Mucosa of rectum (tissue), 2 donors: Measurements from ENCODE around the gene DOK6.

Source experiments
- H3K27ac ChIP-seq, 2 donors: one replicate each; pipeline ENCODE4 v1.7.0; 2013; ENCODE audit warnings: inconsistent platforms in 2 of 2, low read depth in 2 of 2, low read length in 2 of 2
- H3K27me3 ChIP-seq, 2 donors: one replicate each; pipeline ENCODE4 v1.7.0; 2013; ENCODE audit warnings: low read length in 2 of 2; ENCODE audit not compliant: control insufficient read depth in 2 of 2, insufficient read depth in 2 of 2
- H3K36me3 ChIP-seq, 2 donors: one replicate each; pipeline ENCODE4 v1.7.0; 2013; ENCODE audit warnings: low read length in 2 of 2; ENCODE audit not compliant: control insufficient read depth in 2 of 2, insufficient read depth in 2 of 2
- H3K4me1 ChIP-seq, 2 donors: one replicate each; pipeline ENCODE4 v1.7.0; 2013; ENCODE audit warnings: low read length in 2 of 2, mild to moderate bottlenecking in 1 of 2; ENCODE audit not compliant: control insufficient read depth in 2 of 2, insufficient read depth in 2 of 2
- H3K4me3 ChIP-seq, 2 donors: one replicate each; pipeline ENCODE4 v1.7.0; 2013; ENCODE audit warnings: low read length in 2 of 2
- H3K9ac ChIP-seq, 2 donors: one replicate each; pipeline ENCODE4 v1.7.0; 2013; ENCODE audit warnings: low read length in 2 of 2, low read depth in 1 of 2, mild to moderate bottlenecking in 1 of 2
- H3K9me3 ChIP-seq, 2 donors: one replicate each; pipeline ENCODE4 v1.7.0; 2013; ENCODE audit warnings: low read length in 2 of 2; ENCODE audit not compliant: control insufficient read depth in 2 of 2
- donor health status: healthy.
- donor health status: Normal muscosa, but diverticular disease.

Gene DOK6

GRCh38 chr18:69770238-69770637 is 369.6 kb downstream of the DOK6 start:
- Histone ChIP-seq H3K27ac (no peak overlapping the region), H3K36me3 (no peaks in the 10 kb centered on the region)

GRCh38 chr18:69774831-69775230 is 374.1 kb downstream of the DOK6 start:
- Histone ChIP-seq H3K27me3 (no peaks in the 10 kb centered on the region), H3K9me3 (no peaks in the 10 kb centered on the region), H3K36me3 (no peaks in the 10 kb centered on the region), H3K4me3 (no peak overlapping the region), H3K4me1 (no peaks in the 10 kb centered on the region), H3K9ac (no peak overlapping the region), H3K27ac (no peak overlapping the region)

More at GRCh38 chr18:69770238-69770637, 369.6 kb downstream of the DOK6 start:
- H3K4me3 ChIP-seq = no peak overlapping the region
- H3K9ac ChIP-seq = no peak overlapping the region
- H3K9me3 ChIP-seq = no peaks in the 10 kb centered on the region
- no peaks in the 10 kb centered on the region for H3K4me1 ChIP-seq
- H3K27me3 ChIP-seq = no peaks in the 10 kb centered on the region

- H3K9me3 ChIP-seq = no peaks in the 10 kb centered on the region
- H3K4me3 ChIP-seq = no peak overlapping the region
- no peaks in the 10 kb centered on the region for H3K27me3 ChIP-seq
- no peaks in the 10 kb centered on the region for H3K36me3 ChIP-seq
- no peak overlapping the region for H3K9ac ChIP-seq
- H3K27ac ChIP-seq = no peak overlapping the region
- H3K4me1 ChIP-seq = no peaks in the 10 kb centered on the region
Measured at GRCh38 chr18:69777248-69777647, 376.6 kb downstream of the DOK6 start.

GRCh38 chr18:69778680-69779079 is 378.0 kb downstream of the DOK6 start:
- Histone ChIP-seq H3K4me1 (no peaks in the 10 kb centered on the region), H3K27me3 (no peaks in the 10 kb centered on the region), H3K9ac (no peak overlapping the region), H3K9me3 (no peaks in the 10 kb centered on the region), H3K27ac (no peak overlapping the region), H3K4me3 (no peak overlapping the region), H3K36me3 (no peaks in the 10 kb centered on the region)

GRCh38 chr18:69780851-69781250 is 380.2 kb downstream of the DOK6 start:
- H3K4me1 ChIP-seq = no peaks in the 10 kb centered on the region
- no peak overlapping the region for H3K9ac ChIP-seq
- H3K4me3 ChIP-seq = no peak overlapping the region
- no peaks in the 10 kb centered on the region for H3K9me3 ChIP-seq
- no peaks in the 10 kb centered on the region for H3K27me3 ChIP-seq
- no peak overlapping the region for H3K27ac ChIP-seq
- H3K36me3 ChIP-seq = no peaks in the 10 kb centered on the region

GRCh38 chr18:69784815-69785214 is 384.1 kb downstream of the DOK6 start:
- Histone ChIP-seq H3K27me3 (no peaks in the 10 kb centered on the region), H3K4me3 (no peak overlapping the region), H3K27ac (no peak overlapping the region), H3K9me3 (no peaks in the 10 kb centered on the region), H3K4me1 (no peaks in the 10 kb centered on the region), H3K9ac (no peak overlapping the region), H3K36me3 (no peaks in the 10 kb centered on the region)

GRCh38 chr18:69785466-69785865 is 384.8 kb downstream of the DOK6 start:
- Histone ChIP-seq H3K27me3 (no peaks in the 10 kb centered on the region), H3K9me3 (no peaks in the 10 kb centered on the region), H3K4me1 (no peaks in the 10 kb centered on the region), H3K9ac (no peak overlapping the region), H3K36me3 (no peaks in the 10 kb centered on the region), H3K27ac (no peak overlapping the region), H3K4me3 (no peak overlapping the region)

- H3K4me1 ChIP-seq = no peaks in the 10 kb centered on the region
- no peaks in the 10 kb centered on the region for H3K27me3 ChIP-seq
- no peak overlapping the region for H3K27ac ChIP-seq
- no peaks in the 10 kb centered on the region for H3K9me3 ChIP-seq
- no peak overlapping the region for H3K9ac ChIP-seq
- no peak overlapping the region for H3K4me3 ChIP-seq
- no peaks in the 10 kb centered on the region for H3K36me3 ChIP-seq
Measured at GRCh38 chr18:69786427-69786826, 385.7 kb downstream of the DOK6 start.

GRCh38 chr18:69787825-69788547 is 387.3 kb downstream of the DOK6 start:
- Histone ChIP-seq H3K36me3 (no peaks in the 10 kb centered on the region), H3K4me1 (no peaks in the 10 kb centered on the region), H3K27me3 (no peaks in the 10 kb centered on the region), H3K9ac (no peak overlapping the region), H3K4me3 (no peak overlapping the region), H3K9me3 (no peaks in the 10 kb centered on the region), H3K27ac (no peak overlapping the region)

GRCh38 chr18:69789794-69790193 is 389.1 kb downstream of the DOK6 start:
- Histone ChIP-seq H3K27me3 (no peaks in the 10 kb centered on the region), H3K9ac (no peak overlapping the region), H3K4me1 (no peaks in the 10 kb centered on the region), H3K27ac (no peak overlapping the region), H3K36me3 (no peaks in the 10 kb centered on the region), H3K4me3 (no peak overlapping the region), H3K9me3 (no peaks in the 10 kb centered on the region)
